K562 (cell line): ENCODE data around the gene UNC13A. TPM values are rescaled to one million over a fixed set of nuclear protein-coding genes. Genes with fewer than 3 reads are reported as not detected.

ENCODE experiments used
- CBX2 ChIP-seq: fragments of 200-600 bp; sonication (generic); IDR thresholded peaks from one replicate; pipeline ENCODE4 v1.6.1; 2012; ENCODE audit warnings: mild to moderate bottlenecking, low read length, inconsistent platforms; ENCODE audit not compliant: insufficient read depth, poor library complexity, severe bottlenecking
- ELF1 ChIP-seq: fragments of 200-800 bp; sonication (Bioruptor generic); IDR thresholded peaks from 2 replicates; pipeline ENCODE4 v1.6.1; 2016; ENCODE audit warnings: missing genetic modification characterization, missing compliant biosample characterization
- GABPB2 ChIP-seq: fragments of 250-450 bp; sonication (Bioruptor Pico); conservative IDR thresholded peaks from 2 replicates; pipeline ENCODE4 v1.5.1; 2021; ENCODE audit warnings: mild to moderate bottlenecking
- GATA2 ChIP-seq: sonication (generic); formaldehyde crosslinking; IDR thresholded peaks from 2 replicates; pipeline ENCODE4 v1.4.0; 2020; ENCODE audit warnings: mild to moderate bottlenecking, missing genetic modification reagents
- HNRNPLL ChIP-seq: fragments of 200-400 bp; formaldehyde crosslinking; IDR thresholded peaks from 2 replicates; pipeline ENCODE4 v1.6.1; 2017; ENCODE audit warnings: low read length, low read depth, mild to moderate bottlenecking; ENCODE audit not compliant: poor library complexity, severe bottlenecking
- LARP7 ChIP-seq: fragments of 450-650 bp; IDR thresholded peaks from 2 replicates; pipeline ENCODE4 v1.6.1; 2016
- MCM2 ChIP-seq: fragments of 450-650 bp; IDR thresholded peaks from 2 replicates; pipeline ENCODE4 v1.6.1; 2017; ENCODE audit warnings: low read depth, mild to moderate bottlenecking
- TEAD4 ChIP-seq, 2 experiments: sonication (generic) in 1 of 2; formaldehyde crosslinking in 1 of 2; IDR thresholded peaks; 2 replicates each; pipeline versions ENCODE4 v1.6.1 to v1.8.0; 2012 to 2022; ENCODE audit warnings: borderline replicate concordance in 1 of 2, inconsistent platforms in 1 of 2, low read length in 1 of 2, mild to moderate bottlenecking in 1 of 2, missing genetic modification reagents in 1 of 2
- ZBTB1 ChIP-seq: sonication (generic); formaldehyde crosslinking; IDR thresholded peaks from 2 replicates; pipeline ENCODE4 v1.8.1; 2023; ENCODE audit warnings: missing genetic modification reagents, low read depth, mild to moderate bottlenecking, borderline replicate concordance
- ZBTB8A ChIP-seq: fragments of 450-650 bp; IDR thresholded peaks from 2 replicates; pipeline ENCODE4 v1.6.1; 2018; ENCODE audit warnings: mild to moderate bottlenecking, moderate library complexity; ENCODE audit not compliant: partially characterized antibody
- ZC3H11A ChIP-seq: IDR thresholded peaks from 2 replicates; pipeline ENCODE4 v1.6.1; 2012; ENCODE audit warnings: low read depth, low read length, improper control_type of control experiment
- ZKSCAN3 ChIP-seq: fragments of 250-450 bp; sonication (Bioruptor Pico); IDR thresholded peaks from 2 replicates; pipeline ENCODE4 v1.4.0; 2020
- ZNF133 ChIP-seq: fragments of 250-450 bp; sonication (Bioruptor Pico); IDR thresholded peaks from 2 replicates; pipeline ENCODE4 v1.4.0; 2020; ENCODE audit warnings: mild to moderate bottlenecking
- ZNF57 ChIP-seq: fragments of 450-650 bp; formaldehyde crosslinking; IDR thresholded peaks from 2 replicates; pipeline ENCODE4 v1.4.0; 2020; ENCODE audit warnings: mild to moderate bottlenecking, moderate library complexity
- polyA plus RNA-seq, 8 experiments: library from polyadenylated mRNA; depleted of rRNA in 4 of 8; stranded (reverse) in 5 of 8; unstranded in 3 of 8; fragments of >200 nt; fragmentation: Nextera tagmentation in 2 of 8; fragmentation: Illumina TruSeq in 1 of 8; extraction: Ambion mirVana in 2 of 8; extraction: Trizol in 1 of 8; gene quantifications; 2 replicates each; pipeline versions ENCODE4 v1.2.1 to v1.2.3, GENCODE V29; 2011 to 2014; ENCODE audit warnings: inconsistent platforms in 1 of 8, missing spikeins in 1 of 8
- total RNA-seq, 7 experiments: library from RNA; depleted of rRNA in 6 of 7; stranded (reverse); fragments of >200 nt in 6 of 7; fragmentation: Illumina TruSeq in 2 of 7; extraction: Trizol in 2 of 7; gene quantifications; 2 replicates each; pipeline versions ENCODE4 v1.2.1 to v1.2.3, GENCODE V29; 2011 to 2021; ENCODE audit warnings: low replicate concordance in 1 of 7
- TF ChIP-seq, protein P1 (sequence below): sonication (generic); formaldehyde crosslinking; IDR thresholded peaks from 2 replicates; pipeline ENCODE4 v1.9.0; 2022; ENCODE audit warnings: mild to moderate bottlenecking, missing genetic modification reagents
- TF ChIP-seq, protein P2 (sequence below), 2 experiments: fragments of 450-650 bp; IDR thresholded peaks; 2 replicates each; pipeline ENCODE4 v1.6.1; 2016; ENCODE audit warnings: mild to moderate bottlenecking in 2 of 2, borderline replicate concordance in 1 of 2, low read depth in 1 of 2, moderate library complexity in 1 of 2
- TF ChIP-seq, protein P3 (sequence below): IDR thresholded peaks from 3 replicates; pipeline ENCODE4 v1.6.1; 2011; ENCODE audit warnings: borderline replicate concordance, mild to moderate bottlenecking, moderate library complexity; ENCODE audit not compliant: insufficient read length; ENCODE audit errors: extremely low read depth

Gene UNC13A
- total and polyA plus RNA-seq, 9 of the 15 experiments (the other 6 are each of a cell fraction or from before 2014, with no cell fraction given) = 0.03 to 1.0 (median 0.25) TPM

DNA sequence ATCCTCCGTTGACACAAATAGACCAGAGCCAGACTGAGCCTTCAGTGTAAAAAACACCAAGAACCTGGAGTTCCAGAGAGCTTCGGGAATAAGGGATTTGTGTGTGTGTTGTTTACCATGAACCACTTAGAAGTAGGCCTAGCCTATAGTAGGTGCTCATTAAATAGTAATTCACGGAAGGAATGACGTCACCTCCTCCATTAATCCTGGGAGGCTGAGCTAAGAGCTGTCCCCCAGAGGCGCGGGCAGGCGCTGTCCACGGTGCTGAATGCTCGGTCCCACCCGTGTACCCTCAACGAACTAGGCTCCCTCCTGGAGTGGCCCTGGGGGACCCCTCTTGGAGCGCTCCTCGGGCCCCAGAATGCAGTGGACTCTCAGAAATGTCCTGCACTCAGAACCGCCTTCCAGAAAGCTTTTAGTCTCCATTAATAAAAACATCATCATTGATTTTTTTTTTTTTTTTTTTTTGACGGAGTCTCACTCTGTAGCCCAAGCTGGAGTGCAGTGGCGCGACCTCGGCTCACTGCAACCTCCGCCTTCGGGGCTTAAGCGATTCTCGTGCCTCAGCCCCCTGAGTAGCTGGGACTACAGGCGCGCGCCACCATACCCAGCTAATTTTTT is 6.5 kb downstream of the UNC13A start (continued):
- no peak for TF ChIP-seq ZNF133 (CRISPR knock-in tag)
- TF ChIP-seq TEAD4 (IDR thresholded peaks at IDR 0.05; ENCODE audit: low read length) = no peak
- no peak for TF ChIP-seq TEAD4 (CRISPR knock-in tag; IDR thresholded peaks at IDR 0.05; ENCODE audit: borderline replicate concordance)
- no peak for TF ChIP-seq ELF1
- TF ChIP-seq, protein P1, sequence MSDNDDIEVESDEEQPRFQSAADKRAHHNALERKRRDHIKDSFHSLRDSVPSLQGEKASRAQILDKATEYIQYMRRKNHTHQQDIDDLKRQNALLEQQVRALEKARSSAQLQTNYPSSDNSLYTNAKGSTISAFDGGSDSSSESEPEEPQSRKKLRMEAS = no peak
- no peak for TF ChIP-seq ZNF57 (CRISPR knock-in tag)
- TF ChIP-seq LARP7 = no peak
- TF ChIP-seq MCM2 = no peak
- no peak for TF ChIP-seq ZKSCAN3 (CRISPR knock-in tag)
- TF ChIP-seq, protein P2, sequence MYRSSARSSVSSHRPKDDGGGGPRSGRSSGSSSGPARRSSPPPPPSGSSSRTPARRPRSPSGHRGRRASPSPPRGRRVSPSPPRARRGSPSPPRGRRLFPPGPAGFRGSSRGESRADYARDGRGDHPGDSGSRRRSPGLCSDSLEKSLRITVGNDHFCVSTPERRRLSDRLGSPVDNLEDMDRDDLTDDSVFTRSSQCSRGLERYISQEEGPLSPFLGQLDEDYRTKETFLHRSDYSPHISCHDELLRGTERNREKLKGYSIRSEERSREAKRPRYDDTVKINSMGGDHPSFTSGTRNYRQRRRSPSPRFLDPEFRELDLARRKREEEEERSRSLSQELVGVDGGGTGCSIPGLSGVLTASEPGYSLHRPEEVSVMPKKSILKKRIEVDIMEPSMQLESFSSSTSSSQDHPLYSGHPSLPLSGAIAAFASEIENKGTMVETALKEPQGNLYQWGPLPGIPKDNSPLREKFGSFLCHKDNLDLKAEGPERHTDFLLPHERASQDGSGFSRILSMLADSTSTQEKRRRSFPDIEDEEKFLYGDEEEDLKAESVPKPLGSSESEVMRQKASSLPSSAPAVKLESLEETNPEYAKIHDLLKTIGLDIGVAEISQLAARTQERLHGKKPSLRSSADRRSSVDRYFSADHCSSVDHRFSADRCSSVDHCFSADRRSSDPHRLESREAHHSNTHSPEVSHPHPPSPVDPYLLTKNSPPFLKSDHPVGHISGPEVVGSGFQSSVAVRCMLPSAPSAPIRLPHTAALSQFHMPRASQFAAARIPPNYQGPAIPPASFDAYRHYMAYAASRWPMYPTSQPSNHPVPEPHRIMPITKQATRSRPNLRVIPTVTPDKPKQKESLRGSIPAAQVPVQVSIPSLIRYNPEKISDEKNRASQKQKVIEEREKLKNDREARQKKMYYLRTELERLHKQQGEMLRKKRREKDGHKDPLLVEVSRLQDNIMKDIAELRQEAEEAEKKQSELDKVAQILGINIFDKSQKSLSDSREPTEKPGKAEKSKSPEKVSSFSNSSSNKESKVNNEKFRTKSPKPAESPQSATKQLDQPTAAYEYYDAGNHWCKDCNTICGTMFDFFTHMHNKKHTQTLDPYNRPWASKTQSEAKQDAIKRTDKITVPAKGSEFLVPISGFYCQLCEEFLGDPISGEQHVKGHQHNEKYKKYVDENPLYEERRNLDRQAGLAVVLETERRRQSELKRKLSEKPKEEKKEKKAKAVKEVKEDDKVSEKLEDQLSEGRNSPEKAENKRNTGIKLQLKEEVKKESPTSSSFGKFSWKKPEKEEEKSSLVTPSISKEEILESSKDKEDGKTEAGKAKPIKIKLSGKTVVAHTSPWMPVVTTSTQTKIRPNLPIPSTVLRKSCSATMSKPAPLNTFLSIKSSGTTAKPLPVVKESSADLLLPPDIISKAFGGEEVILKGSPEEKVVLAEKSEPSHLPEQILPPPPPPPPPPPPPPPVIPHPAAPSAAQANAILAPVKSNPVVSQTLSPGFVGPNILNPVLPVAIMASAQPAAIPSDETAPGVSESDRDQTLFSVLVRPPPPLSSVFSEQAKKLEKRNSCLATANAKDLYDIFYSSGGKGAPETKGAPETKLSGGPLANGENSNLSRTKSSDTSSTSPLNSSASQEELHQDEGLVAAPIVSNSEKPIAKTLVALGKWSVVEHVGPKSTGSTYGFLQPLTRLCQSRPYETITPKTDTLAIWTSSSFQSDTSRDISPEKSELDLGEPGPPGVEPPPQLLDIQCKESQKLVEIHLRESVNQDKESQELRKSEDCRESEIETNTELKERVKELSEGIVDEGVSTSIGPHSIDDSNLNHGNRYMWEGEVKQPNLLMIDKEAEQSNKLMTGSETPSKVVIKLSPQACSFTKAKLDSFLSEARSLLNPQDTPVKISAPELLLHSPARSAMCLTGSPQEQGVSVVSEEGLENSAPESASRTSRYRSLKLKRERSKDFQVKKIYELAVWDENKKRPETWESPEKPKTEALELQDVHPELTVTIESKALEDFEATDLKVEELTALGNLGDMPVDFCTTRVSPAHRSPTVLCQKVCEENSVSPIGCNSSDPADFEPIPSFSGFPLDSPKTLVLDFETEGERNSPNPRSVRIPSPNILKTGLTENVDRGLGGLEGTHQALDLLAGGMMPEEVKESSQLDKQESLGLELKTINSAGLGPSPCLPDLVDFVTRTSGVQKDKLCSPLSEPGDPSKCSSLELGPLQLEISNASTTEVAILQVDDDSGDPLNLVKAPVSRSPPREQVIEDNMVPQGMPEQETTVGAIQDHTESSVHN (IDR thresholded peaks at IDR 0.05; ENCODE audit: borderline replicate concordance in 1 of 2, low read depth in 1 of 2) = no peak
- TF ChIP-seq, protein P3, sequence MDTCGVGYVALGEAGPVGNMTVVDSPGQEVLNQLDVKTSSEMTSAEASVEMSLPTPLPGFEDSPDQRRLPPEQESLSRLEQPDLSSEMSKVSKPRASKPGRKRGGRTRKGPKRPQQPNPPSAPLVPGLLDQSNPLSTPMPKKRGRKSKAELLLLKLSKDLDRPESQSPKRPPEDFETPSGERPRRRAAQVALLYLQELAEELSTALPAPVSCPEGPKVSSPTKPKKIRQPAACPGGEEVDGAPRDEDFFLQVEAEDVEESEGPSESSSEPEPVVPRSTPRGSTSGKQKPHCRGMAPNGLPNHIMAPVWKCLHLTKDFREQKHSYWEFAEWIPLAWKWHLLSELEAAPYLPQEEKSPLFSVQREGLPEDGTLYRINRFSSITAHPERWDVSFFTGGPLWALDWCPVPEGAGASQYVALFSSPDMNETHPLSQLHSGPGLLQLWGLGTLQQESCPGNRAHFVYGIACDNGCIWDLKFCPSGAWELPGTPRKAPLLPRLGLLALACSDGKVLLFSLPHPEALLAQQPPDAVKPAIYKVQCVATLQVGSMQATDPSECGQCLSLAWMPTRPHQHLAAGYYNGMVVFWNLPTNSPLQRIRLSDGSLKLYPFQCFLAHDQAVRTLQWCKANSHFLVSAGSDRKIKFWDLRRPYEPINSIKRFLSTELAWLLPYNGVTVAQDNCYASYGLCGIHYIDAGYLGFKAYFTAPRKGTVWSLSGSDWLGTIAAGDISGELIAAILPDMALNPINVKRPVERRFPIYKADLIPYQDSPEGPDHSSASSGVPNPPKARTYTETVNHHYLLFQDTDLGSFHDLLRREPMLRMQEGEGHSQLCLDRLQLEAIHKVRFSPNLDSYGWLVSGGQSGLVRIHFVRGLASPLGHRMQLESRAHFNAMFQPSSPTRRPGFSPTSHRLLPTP = no peak
- TF ChIP-seq GATA2 (CRISPR knock-in tag) = no peak
- no peak for TF ChIP-seq GABPB2 (CRISPR knock-in tag)
- peak; percentile 68; the same call in 1 of the 2 replicates for TF ChIP-seq ZBTB1 (CRISPR knock-in tag)
- no peak for TF ChIP-seq CBX2
- TF ChIP-seq ZC3H11A = no peak
- TF ChIP-seq ZBTB8A = no peak
- no peak for TF ChIP-seq HNRNPLL
